ENCODE data around the gene DENND4C.
"Not testable (repeated sequence)": the region's sequence is repeated elsewhere in the genome, so short reads cannot be mapped to it uniquely, and the experiment has no call there.

GRCh38 chr9:19193358-19193973 is 37.0 kb upstream of the DENND4C start:
- TF ChIP-seq EZH2 (IDR thresholded peaks at IDR 0.05; ENCODE audit: low read length, missing control alignments) = not testable (repeated sequence)
- TF ChIP-seq, protein P1, sequence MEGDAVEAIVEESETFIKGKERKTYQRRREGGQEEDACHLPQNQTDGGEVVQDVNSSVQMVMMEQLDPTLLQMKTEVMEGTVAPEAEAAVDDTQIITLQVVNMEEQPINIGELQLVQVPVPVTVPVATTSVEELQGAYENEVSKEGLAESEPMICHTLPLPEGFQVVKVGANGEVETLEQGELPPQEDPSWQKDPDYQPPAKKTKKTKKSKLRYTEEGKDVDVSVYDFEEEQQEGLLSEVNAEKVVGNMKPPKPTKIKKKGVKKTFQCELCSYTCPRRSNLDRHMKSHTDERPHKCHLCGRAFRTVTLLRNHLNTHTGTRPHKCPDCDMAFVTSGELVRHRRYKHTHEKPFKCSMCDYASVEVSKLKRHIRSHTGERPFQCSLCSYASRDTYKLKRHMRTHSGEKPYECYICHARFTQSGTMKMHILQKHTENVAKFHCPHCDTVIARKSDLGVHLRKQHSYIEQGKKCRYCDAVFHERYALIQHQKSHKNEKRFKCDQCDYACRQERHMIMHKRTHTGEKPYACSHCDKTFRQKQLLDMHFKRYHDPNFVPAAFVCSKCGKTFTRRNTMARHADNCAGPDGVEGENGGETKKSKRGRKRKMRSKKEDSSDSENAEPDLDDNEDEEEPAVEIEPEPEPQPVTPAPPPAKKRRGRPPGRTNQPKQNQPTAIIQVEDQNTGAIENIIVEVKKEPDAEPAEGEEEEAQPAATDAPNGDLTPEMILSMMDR (conservative IDR thresholded peaks at IDR 0.05 in 1 of 2, IDR thresholded peaks at IDR 0.05 in 1 of 2; ENCODE audit: low read depth in 1 of 2, low read length in 2 of 2) = not testable (repeated sequence)

Data from fibroblast of lung (primary cell).